GM06990 (cell line): Measurements from ENCODE around the gene TEKTIP1.
"Not testable (repeated sequence)": the region's sequence is repeated elsewhere in the genome, so short reads cannot be mapped to it uniquely, and the experiment has no call there.

ENCODE experiments used
- DNase-seq: peaks from one replicate; pipeline ENCODE4 v3.0.0-alpha.2; 2011; ENCODE audit not compliant: insufficient read length; ENCODE audit errors: extremely low read depth
- H3K27me3 ChIP-seq: replicated peaks from 2 replicates; pipeline ENCODE4 v1.6.0; 2011; ENCODE audit warnings: low read length; ENCODE audit not compliant: control insufficient read depth, insufficient read depth
- H3K36me3 ChIP-seq: 2 replicates; pipeline ENCODE4 v1.5.1; 2011; ENCODE audit warnings: low read length; ENCODE audit not compliant: control insufficient read depth, insufficient read depth
- H3K4me3 ChIP-seq: replicated peaks from 2 replicates; pipeline ENCODE4 v1.5.1; 2011; ENCODE audit warnings: low read depth, mild to moderate bottlenecking, control low read depth, low read length
- CTCF ChIP-seq: IDR thresholded peaks from 2 replicates; pipeline ENCODE4 v1.5.1; 2011; ENCODE audit warnings: low read length, control low read depth, mild to moderate bottlenecking, inconsistent platforms; ENCODE audit not compliant: insufficient read depth, poor library complexity, severe bottlenecking

The TEKTIP1 gene

GRCh38 chr19:3506384-3507340 lies 32.3 kb upstream of the TEKTIP1 start:
- H3K4me3 ChIP-seq = peak overlapping the region; percentile 75
- no peaks in the 10 kb centered on the region for H3K27me3 ChIP-seq
- no peak for TF ChIP-seq CTCF
- H3K36me3 ChIP-seq = peaks cover 7% of the 10 kb centered on the region
- DNase-seq = no peak

- TF ChIP-seq CTCF = no peak
- peaks cover 7% of the 10 kb centered on the region for H3K36me3 ChIP-seq
- no peaks in the 10 kb centered on the region for H3K27me3 ChIP-seq
- DNase-seq = no peak
- H3K4me3 ChIP-seq = peak overlapping the region; percentile 75
Observed at GRCh38 chr19:3507371-3508120, 31.4 kb upstream of the TEKTIP1 start.

DNA sequence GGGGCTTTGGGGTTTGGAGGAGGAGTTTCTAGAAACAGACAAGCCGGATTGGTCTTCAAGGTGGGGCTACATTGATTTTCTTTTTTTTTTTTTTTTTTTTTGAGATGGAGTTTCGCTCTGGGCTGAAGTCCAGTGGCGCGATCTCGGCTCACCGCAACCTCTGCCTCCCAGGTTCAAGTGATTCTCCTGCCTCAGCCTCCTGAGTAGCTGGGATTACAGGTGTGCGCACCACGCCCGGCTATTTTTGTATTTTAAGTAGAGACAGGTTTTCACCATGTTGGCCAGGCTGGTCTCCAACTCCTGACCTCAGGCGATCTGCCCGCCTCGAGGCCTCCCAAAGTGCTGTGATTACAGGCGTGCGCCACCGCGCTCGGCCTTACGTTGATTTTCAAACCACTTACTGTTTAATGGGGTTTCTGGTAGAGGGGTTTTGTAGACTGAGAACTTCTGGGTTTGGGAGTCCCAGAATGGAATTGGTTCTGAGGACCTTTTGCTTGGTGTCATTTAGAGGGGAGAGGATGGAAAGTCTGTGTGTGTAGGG lies 30.8 kb upstream of the TEKTIP1 start:
- DNase-seq, H3K36me3 ChIP-seq, H3K4me3 ChIP-seq, H3K27me3 ChIP-seq: not testable (repeated sequence)

DNA sequence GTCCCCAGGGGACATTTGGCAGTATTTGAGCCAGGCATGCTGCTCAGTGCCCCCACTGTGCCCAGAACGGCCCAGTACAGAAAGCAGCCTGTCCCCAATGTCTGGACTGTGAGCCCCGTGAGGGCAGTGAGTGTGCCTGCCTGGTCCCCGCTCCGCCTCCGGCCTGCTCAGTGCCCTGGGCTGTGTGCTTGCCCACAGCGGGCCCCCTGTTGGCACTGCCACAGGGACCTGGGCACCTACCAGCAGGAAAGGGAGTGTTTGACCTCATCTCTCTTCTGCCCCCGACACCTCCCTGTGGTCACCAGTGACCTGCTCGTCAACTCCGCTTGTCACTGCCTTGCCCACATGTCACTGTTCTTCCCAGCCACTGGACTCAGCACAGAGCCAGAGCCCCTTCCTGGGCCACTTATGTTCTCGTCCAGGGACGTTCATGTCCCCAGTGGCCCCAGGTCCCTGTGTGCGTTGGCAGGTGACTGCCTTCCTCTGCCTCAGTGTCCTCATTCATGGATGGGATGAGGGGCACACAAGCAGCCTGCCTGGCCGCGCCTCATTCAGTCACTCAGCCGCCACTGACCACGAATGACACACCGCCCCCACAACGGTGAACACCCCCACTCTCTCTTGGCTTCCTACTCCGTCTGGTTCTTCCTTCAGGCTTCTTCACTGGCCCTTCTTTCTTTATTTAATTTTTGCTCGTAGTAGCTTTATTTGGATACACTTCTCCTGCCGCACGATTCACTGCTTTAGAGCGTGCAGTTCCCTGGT lies 30.0 kb upstream of the TEKTIP1 start:
- peaks cover 7% of the 10 kb centered on the region for H3K36me3 ChIP-seq
- DNase-seq = no peak
- no peak for TF ChIP-seq CTCF
- no peaks in the 10 kb centered on the region for H3K27me3 ChIP-seq
- H3K4me3 ChIP-seq = no peak overlapping the region

DNA sequence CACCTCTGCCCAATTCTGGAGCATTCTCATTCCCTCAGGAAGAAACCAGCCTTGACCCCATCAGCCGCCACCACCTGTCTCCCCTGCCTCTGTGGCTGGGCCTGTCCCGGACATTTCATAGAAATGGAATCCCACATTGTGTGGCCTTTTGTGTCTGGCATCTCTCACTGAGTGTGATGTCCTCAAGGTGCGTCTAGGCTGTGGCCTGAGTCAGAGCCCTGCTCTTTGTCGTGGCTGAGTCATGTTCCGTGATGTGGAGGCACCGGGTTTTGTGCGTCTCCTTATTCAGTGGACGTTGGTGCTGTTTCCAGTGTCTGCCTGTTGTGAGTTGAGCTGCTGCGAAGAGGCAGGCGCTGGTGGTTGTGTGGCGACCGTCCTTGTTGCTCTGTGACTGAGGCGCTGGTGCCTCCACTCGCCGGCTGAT lies 29.4 kb upstream of the TEKTIP1 start:
- no peak for TF ChIP-seq CTCF
- no peaks in the 10 kb centered on the region for H3K27me3 ChIP-seq
- no peak for DNase-seq
- no peak overlapping the region for H3K4me3 ChIP-seq
- peaks cover 7% of the 10 kb centered on the region for H3K36me3 ChIP-seq

DNA sequence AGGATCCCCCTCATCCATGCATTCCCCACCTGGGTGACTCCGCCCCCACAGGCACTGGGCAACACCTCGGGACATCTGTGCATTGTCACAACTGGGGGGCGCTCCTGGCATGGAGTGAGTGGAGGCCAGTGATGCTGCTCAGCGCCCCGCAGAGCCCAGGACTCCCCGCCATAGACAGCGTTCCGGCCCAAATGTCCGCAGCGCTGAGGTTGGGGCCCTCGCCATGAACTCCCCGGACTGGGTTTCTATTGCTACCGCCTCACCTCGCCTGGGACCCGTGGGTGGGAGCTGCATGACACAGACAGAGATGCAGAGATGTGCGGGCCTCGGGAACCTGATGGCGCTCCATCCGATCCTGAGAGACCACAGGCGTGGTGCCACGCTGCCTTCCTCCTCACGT lies 28.2 kb upstream of the TEKTIP1 start:
- no peak for DNase-seq
- no peaks in the 10 kb centered on the region for H3K27me3 ChIP-seq
- H3K36me3 ChIP-seq = peaks cover 7% of the 10 kb centered on the region
- H3K4me3 ChIP-seq = no peak overlapping the region
- no peak for TF ChIP-seq CTCF
